ENCODE data around the gene SORT1. TPM values are rescaled to one million over a fixed set of nuclear protein-coding genes. Genes with fewer than 3 reads are reported as not detected.
A peak's percentile ranks its signal among the peaks of the same experiment; 100 is the strongest.

The SORT1 gene
- total RNA-seq, 1 experiment from 2014 or later = 47.9 TPM

DNA sequence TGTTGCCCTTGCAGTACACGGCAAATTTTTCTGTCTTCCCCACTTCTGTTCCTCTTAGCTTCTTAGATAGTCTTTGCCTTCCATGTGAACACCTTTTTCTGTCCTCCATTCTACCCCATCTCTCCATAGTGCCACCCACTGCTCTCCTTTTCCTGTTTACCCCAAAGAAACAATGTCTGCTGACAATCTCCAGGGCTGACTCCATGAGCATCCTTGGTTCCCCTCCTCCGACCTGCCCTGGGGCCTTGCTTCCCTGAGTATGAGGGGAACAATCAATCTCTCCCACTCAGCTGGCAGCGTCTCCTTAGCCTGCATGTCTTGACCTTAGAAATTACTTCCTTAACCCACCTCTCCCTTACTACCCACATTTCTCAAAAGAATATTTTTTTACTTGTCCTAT, 78.6 kb downstream of the SORT1 start:
- Mint-ChIP-seq H3K9me3 (no peaks in the 10 kb centered on the region), H3K27me3 (ENCODE audit: low read depth) (no peaks in the 10 kb centered on the region), H3K4me3 (peak overlapping the region in 1 of 2 experiments; percentile 6; a peak in 1 of 5 replicates), H3K36me3 (ENCODE audit: insufficient read depth in 1 of 3, low read depth in 3 of 3) (peaks cover 25 to 83% (median 62%) of the 10 kb centered on the region in 3 experiments; a peak in 6 of 7 replicates), H3K27ac (peak overlapping the region; percentile 1 to 78 (median 51); a peak in 6 of 7 replicates), H3K4me1 (peaks cover 5% of the 10 kb centered on the region in 2 experiments)
- Histone ChIP-seq H4K20me1 (ENCODE audit: control insufficient read depth, insufficient read depth, insufficient read length) (no peaks in the 10 kb centered on the region), H4K5ac (ENCODE audit: insufficient read length, low read depth, low read length) (no peak overlapping the region), H2BK15ac (ENCODE audit: low read depth, low read length) (no peak overlapping the region), H3K79me1 (ENCODE audit: insufficient read depth, low read depth, low read length, poor library complexity, severe bottlenecking) (no peaks in the 10 kb centered on the region), H3T11ph (ENCODE audit: low read length) (no peak overlapping the region), H3K23ac (ENCODE audit: insufficient read length, low read depth, low read length) (no peak overlapping the region), H4K91ac (ENCODE audit: insufficient read length, low read depth, low read length) (no peak overlapping the region), H3K27ac (ENCODE audit: insufficient read length, low read depth, low read length) (no peak overlapping the region), H4K8ac (replicated peaks; ENCODE audit: insufficient read length, low read depth, low read length) (no peak overlapping the region), H2BK120ac (ENCODE audit: low read depth, low read length, poor library complexity, severe bottlenecking) (no peak overlapping the region), H2AFZ (ENCODE audit: low read length) (no peak overlapping the region), H3K27me3 (ENCODE audit: insufficient read depth, low read length) (no peaks in the 10 kb centered on the region), H2BK5ac (ENCODE audit: insufficient read length, low read length) (no peak overlapping the region), H3K14ac (ENCODE audit: insufficient read depth, low read length) (no peak overlapping the region), H3K4ac (ENCODE audit: low read depth, low read length) (no peak overlapping the region), H2BK20ac (ENCODE audit: low read depth, low read length, poor library complexity, severe bottlenecking) (no peak overlapping the region), H3K79me2 (ENCODE audit: insufficient read depth, low read length) (no peaks in the 10 kb centered on the region), H3K56ac (ENCODE audit: insufficient read length, low read depth, low read length) (no peak overlapping the region), H3K9me3 (ENCODE audit: control insufficient read depth, low read depth, low read length) (no peaks in the 10 kb centered on the region), H2AK5ac (ENCODE audit: insufficient read length, low read length) (no peak overlapping the region), H3K9ac (ENCODE audit: extremely low read depth, insufficient read length, low read length) (no peak overlapping the region), H3K4me2 (ENCODE audit: insufficient read depth, insufficient read length, low read length) (no peak overlapping the region), H3K18ac (ENCODE audit: insufficient read length, low read depth, low read length) (no peak overlapping the region), H2BK12ac (ENCODE audit: insufficient read length, low read depth, low read length) (no peak overlapping the region), H3K23me2 (ENCODE audit: insufficient read length, low read depth, low read length, poor library complexity, severe bottlenecking) (no peaks in the 10 kb centered on the region), H3K4me1 (ENCODE audit: insufficient read depth, low read length) (no peaks in the 10 kb centered on the region)
- no peak for DNase-seq
- TF ChIP-seq, protein P1, sequence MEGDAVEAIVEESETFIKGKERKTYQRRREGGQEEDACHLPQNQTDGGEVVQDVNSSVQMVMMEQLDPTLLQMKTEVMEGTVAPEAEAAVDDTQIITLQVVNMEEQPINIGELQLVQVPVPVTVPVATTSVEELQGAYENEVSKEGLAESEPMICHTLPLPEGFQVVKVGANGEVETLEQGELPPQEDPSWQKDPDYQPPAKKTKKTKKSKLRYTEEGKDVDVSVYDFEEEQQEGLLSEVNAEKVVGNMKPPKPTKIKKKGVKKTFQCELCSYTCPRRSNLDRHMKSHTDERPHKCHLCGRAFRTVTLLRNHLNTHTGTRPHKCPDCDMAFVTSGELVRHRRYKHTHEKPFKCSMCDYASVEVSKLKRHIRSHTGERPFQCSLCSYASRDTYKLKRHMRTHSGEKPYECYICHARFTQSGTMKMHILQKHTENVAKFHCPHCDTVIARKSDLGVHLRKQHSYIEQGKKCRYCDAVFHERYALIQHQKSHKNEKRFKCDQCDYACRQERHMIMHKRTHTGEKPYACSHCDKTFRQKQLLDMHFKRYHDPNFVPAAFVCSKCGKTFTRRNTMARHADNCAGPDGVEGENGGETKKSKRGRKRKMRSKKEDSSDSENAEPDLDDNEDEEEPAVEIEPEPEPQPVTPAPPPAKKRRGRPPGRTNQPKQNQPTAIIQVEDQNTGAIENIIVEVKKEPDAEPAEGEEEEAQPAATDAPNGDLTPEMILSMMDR (conservative IDR thresholded peaks at IDR 0.05) = no peak
- no CpG with 5 or more reads among the region's 3 CpGs for WGBS (ENCODE audit: extremely low coverage, insufficient read length, low lambda C conversion rate)
